Measurements from ENCODE around the gene NLRP13.

The NLRP13 gene

GRCh38 chr19:55902080-55902751, 29.9 kb downstream of the NLRP13 start:
- no peak for DNase-seq (ENCODE audit: low read depth in 2 of 2)

DNA sequence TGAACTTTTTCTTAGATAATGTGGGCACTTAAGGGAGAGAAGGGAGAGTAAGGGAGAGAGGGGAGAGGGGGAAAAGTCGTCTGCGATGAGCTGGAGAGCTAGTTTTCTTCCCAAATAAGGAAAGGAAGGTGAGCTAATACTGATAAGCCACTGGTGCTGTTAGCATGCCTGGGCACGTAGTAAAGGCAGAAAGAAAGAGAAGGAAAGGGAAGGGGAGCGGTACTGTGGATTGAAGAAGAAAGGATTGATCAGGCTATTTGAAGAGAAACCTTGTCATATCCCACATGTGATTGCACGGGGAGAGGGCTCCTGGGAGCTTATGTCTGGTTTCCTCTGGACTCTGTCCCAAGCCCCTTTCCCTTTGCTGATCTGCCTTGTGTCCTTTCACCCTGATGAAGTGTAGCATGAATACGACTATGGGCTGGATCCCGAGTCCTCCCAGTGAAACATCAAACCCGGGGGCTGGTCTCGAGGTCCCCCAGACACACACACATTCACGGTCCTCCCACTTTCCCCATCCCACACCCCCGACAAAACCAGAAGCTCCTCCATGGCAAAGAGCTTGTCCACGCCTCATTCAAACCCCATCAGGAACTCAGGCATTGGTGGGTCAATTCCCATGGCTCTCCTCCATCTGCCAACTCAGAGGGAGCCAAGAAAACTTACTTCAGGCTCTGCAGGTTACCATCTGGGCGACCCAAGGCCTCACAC, 30.6 kb downstream of the NLRP13 start:
- no peak for DNase-seq (ENCODE audit: low read depth in 2 of 2)

DNA sequence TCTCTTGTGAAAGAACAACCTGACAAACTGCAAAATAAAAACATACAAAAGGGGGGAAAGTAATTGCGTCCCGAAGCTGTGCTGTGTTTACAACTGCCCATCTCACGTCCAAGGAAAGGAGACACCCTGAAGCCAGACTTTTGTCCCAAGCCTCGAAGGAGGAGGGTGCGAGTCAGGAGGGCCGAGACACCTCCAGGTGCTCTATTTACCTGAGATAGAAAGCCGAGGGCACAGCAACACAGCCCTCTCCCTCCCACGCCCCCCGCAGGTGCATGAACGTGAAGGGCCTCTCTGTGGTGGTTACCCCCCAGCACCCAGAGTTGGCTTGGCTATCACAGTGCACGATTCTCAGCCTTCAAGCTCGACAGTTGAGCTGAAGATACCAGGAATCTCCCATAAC, 33.2 kb downstream of the NLRP13 start:
- no peak for DNase-seq (ENCODE audit: low read depth in 2 of 2)

- DNase-seq (ENCODE audit: low read depth in 2 of 2): no peak
Measured at GRCh38 chr19:55882626-55883025, 49.5 kb downstream of the NLRP13 start.

DNA sequence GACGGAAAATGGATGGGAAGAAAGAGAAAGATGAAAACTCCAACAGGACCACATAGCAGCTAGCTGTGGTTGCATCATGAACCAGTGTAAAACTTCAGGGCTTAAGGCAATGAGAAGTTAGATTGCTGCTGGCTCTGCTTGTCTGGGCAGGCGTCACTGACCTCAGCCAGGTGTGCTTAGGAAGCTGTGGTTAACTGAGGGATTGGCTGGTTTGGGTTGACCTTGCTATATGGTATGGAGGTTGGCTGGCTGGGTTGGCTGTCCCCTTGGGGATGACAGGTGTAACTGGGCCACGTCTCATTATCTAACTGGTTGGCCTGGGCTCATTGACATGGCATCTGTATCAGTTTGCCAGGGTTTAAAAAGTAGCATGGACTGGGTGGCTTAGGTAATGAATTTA, 54.9 kb downstream of the NLRP13 start:
- DNase-seq (ENCODE audit: low read depth in 2 of 2): no peak

DNA sequence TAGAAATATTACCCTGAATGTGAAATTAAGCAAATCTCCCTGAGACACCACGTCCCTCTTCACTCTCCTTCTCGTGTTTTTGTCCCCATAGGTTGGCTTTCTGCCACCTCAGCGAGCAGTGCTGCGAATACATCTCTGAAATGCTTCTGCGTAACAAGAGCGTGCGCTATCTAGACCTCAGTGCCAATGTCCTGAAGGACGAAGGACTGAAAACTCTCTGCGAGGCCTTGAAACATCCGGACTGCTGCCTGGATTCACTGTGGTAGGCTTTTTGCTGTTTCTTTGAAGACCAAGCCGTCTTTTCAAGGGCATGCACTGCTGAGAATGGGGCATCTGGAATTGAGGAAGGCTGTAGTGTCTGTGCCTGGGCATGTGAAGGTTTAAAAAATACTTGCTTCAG, 61.4 kb downstream of the NLRP13 start:
- no peak for DNase-seq (ENCODE audit: low read depth in 2 of 2)

- DNase-seq (ENCODE audit: low read depth in 2 of 2): no peak
Measured at GRCh38 chr19:55867101-55867500, 65.0 kb downstream of the NLRP13 start.

- DNase-seq (ENCODE audit: low read depth in 2 of 2): no peak
Measured at GRCh38 chr19:55866521-55866920, 65.6 kb downstream of the NLRP13 start.

DNA sequence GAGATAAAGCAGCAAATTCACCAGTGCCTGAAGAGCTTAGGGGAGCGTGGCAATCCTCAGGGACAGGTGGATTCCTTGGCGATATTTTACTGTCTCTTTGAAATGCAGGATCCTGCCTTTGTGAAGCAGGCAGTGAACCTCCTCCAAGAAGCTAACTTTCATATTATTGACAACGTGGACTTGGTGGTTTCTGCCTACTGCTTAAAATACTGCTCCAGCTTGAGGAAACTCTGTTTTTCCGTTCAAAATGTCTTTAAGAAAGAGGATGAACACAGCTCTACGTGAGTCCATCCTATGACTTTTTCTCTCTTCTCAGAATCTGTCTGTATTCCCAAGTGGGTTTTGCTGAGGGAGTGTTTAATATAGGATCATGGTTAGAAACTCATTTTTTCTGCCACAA, 73.2 kb downstream of the NLRP13 start:
- no peak for DNase-seq (ENCODE audit: low read depth in 2 of 2)

- no peak for DNase-seq (ENCODE audit: low read depth in 2 of 2)
Measured at GRCh38 chr19:55858401-55858800, 73.7 kb downstream of the NLRP13 start.

GRCh38 chr19:55857974-55858373, 74.2 kb downstream of the NLRP13 start:
- DNase-seq (ENCODE audit: low read depth in 2 of 2): no peak

DNA sequence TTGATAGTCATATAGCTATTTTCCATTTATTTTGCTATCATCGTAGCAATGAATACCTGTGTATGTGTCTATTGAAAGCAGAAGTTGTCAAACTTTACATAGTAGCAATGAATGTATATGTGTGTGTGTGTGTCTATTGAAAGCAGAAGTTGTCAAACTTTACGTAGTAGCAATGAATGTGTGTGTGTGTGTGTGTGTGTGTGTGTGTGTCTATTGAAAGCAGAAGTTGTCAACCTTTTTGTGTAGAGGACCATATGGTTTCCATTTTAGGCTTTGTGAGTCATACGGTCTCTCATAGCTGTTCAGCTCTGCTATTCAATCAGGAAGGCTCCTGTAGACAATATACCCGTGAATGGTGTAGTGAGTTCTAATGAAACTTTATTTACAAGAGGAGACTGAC, 75.0 kb downstream of the NLRP13 start:
- no peak for DNase-seq (ENCODE audit: low read depth in 2 of 2)

- no peak for DNase-seq (ENCODE audit: low read depth in 2 of 2)
Measured at GRCh38 chr19:55855160-55855559, 77.0 kb downstream of the NLRP13 start.
